Body of pancreas (tissue), 4 donors: ENCODE results near the gene TBC1D24.
"Not testable (repeated sequence)": the region's sequence is repeated elsewhere in the genome, so short reads cannot be mapped to it uniquely, and the experiment has no call there.

Experiments used
- CTCF ChIP-seq, 7 experiments: fragments of 450-650 bp in 4 of 7; fragments of 200-600 bp in 3 of 7; sonication (generic) in 3 of 7; IDR thresholded peaks; one replicate each; pipeline ENCODE4 v1.5.1; 2016 to 2019; ENCODE audit warnings: antibody characterized with exemption in 7 of 7
- POLR2A ChIP-seq, 3 donors: fragments of 450-650 bp; IDR thresholded peaks; one replicate each; pipeline ENCODE4 v1.6.1; 2016; ENCODE audit warnings: antibody characterized with exemption in 3 of 3, mild to moderate bottlenecking in 2 of 3

GRCh38 chr16:2541409-2541808 is 66.5 kb downstream of the TBC1D24 start:
- not testable (repeated sequence) for TF ChIP-seq CTCF, POLR2A (IDR thresholded peaks at IDR 0.05)
